Adipocyte (in vitro differentiated cells): ENCODE results near the gene TCF7L2.

Source experiments
- DNase-seq: peaks from one replicate; pipeline ENCODE4 v3.0.0-alpha.2; 2015; ENCODE audit warnings: low read depth
- H3K27me3 ChIP-seq: replicated peaks from 2 replicates; pipeline ENCODE4 v1.7.0; 2013; ENCODE audit warnings: mild to moderate bottlenecking, low read length, moderate library complexity; ENCODE audit not compliant: control insufficient read depth, insufficient read depth
- H3K36me3 ChIP-seq: 2 replicates; pipeline ENCODE4 v1.7.0; 2013; ENCODE audit warnings: low read length, mild to moderate bottlenecking, moderate library complexity; ENCODE audit not compliant: control insufficient read depth, insufficient read depth, severe bottlenecking
- H3K4me1 ChIP-seq: 2 replicates; pipeline ENCODE4 v1.7.0; 2013; ENCODE audit warnings: mild to moderate bottlenecking, low read length, moderate library complexity; ENCODE audit not compliant: control insufficient read depth, insufficient read depth
- H3K4me3 ChIP-seq: 2 replicates; pipeline ENCODE4 v1.7.0; 2013; ENCODE audit warnings: mild to moderate bottlenecking, low read length, moderate library complexity
- H3K9ac ChIP-seq: 2 replicates; pipeline ENCODE4 v1.7.0; 2013; ENCODE audit warnings: mild to moderate bottlenecking, low read length, moderate library complexity
- H3K9me3 ChIP-seq: 2 replicates; pipeline ENCODE4 v1.7.0; 2013; ENCODE audit warnings: mild to moderate bottlenecking, low read length, moderate library complexity; ENCODE audit not compliant: control insufficient read depth

The TCF7L2 gene

DNA sequence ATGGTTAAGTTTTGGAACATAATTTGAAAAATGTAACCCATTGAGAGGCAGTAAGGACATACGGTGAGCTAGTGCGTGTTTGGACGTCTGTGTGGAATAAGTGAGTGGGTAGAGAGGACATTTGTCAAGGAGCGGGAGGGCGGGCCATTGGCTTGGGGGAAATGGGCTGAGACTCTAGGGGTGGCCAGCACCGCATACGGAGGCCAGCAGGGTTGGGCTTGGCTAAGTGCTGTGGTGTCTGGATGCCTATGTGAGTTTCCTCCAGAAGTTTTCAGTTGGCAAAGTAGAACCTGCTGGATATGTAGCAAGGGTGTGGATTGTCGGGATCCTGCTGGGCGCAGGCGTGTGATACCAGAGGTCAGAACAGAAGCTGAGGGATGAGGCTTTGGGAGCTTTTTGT is 103.0 kb downstream of the TCF7L2 start:
- H3K9me3 ChIP-seq: no peaks in the 10 kb centered on the region
- DNase-seq: no peak
- H3K4me1 ChIP-seq: peaks cover 67% of the 10 kb centered on the region
- H3K4me3 ChIP-seq: no peak overlapping the region
- peaks cover 19% of the 10 kb centered on the region for H3K36me3 ChIP-seq
- H3K27me3 ChIP-seq: no peaks in the 10 kb centered on the region
- H3K9ac ChIP-seq: peak overlapping the region; percentile 39

DNA sequence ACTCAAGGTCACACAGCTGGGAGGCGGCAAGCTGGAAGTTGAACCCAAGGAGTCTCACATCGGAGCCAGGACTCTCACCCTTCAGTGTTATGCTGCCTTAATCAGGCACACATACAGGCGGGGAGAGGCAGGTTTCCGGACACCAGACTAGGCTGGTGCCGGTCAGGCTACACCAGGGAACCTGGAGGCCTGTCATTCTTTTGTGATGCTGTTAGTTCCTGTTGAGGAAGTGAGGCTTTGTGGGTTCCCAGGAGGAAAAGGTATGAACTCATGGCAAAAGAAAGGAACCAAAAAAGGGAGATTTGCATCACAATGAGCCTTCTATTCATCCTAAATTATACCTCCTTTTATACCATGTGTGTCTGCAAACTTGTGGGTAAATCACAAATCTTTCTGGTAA is 103.8 kb downstream of the TCF7L2 start:
- Histone ChIP-seq H3K9ac (no peak overlapping the region), H3K4me1 (peaks cover 67% of the 10 kb centered on the region), H3K9me3 (no peaks in the 10 kb centered on the region), H3K36me3 (peaks cover 19% of the 10 kb centered on the region), H3K4me3 (no peak overlapping the region), H3K27me3 (no peaks in the 10 kb centered on the region)
- DNase-seq: no peak

DNA sequence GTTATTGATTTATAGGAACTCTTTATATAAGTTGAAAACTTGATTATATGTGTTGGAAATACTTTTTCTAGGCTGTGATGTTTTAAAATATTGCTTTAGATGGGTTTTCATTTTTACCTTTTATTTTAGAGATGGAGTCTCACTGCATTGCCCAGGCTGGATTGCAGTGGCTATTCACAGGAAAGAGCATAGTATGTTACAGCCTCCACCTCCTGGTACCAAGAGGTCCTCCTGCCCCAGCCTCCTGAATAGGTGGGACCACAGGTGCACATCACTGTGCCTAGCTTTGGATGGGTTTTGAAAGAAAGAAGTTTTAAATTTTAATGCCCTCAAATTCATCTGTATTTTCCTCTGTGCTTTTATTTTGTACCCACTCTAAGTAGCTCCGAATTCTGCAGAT is 105.4 kb downstream of the TCF7L2 start:
- H3K4me1 ChIP-seq: peaks cover 80% of the 10 kb centered on the region
- H3K36me3 ChIP-seq: peaks cover 5% of the 10 kb centered on the region
- no peak overlapping the region for H3K4me3 ChIP-seq
- no peak for DNase-seq
- H3K27me3 ChIP-seq: no peaks in the 10 kb centered on the region
- no peaks in the 10 kb centered on the region for H3K9me3 ChIP-seq
- no peak overlapping the region for H3K9ac ChIP-seq

DNA sequence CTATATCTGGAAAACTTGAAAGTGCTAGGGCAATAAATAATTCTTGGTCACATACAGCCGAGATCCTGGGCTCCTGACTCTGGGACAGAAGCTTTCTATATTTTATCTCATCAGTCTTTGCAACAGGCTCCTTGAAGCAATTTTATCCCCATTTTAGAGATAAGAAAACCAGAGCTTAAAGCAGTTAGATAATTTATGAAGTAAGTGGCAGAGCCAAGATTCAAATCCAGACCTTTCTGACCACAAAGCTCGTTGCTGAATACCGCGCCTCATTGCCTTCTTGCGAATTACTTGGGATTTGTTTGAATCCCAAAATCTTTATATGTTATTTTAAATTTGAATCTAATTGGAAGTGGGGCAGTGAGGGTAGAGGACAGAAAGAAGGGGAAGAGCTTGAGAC is 106.0 kb downstream of the TCF7L2 start:
- Histone ChIP-seq H3K9me3 (no peaks in the 10 kb centered on the region), H3K27me3 (no peaks in the 10 kb centered on the region), H3K9ac (peak overlapping the region; percentile 73), H3K4me1 (peaks cover 85% of the 10 kb centered on the region), H3K36me3 (no peaks in the 10 kb centered on the region), H3K4me3 (peak overlapping the region; percentile 12)
- no peak for DNase-seq

DNA sequence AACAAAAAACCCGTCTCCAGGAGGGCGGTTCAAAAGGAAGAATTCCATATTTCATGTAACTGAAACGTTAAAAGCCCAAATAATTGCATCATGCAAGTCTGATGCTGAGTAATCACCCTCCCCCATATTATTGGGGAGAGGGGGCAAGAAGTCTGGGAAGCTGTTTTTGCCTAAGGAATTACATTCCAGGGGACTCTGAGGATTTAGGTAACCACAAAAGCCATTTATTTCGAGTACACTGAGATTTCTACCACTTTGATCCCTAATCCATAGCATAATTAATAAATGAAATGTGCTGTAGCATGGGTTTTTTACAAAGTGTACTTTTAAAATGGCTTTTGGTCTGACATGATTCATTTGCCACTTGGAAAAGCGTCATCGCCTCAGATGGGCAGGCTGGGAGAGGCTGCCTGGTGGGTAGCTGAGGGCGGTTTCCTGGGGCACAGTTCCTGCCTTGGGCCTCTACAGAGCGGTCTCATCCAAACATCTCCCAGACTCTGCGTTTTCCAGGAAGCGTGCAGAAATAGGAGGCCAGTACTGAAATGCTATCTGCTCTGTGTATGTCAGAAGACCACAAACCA is 106.5 kb downstream of the TCF7L2 start:
- DNase-seq: peak; percentile 80
- Histone ChIP-seq H3K9me3 (no peaks in the 10 kb centered on the region), H3K4me3 (peak overlapping the region; percentile 12), H3K36me3 (no peaks in the 10 kb centered on the region), H3K9ac (peak overlapping the region; percentile 73), H3K27me3 (no peaks in the 10 kb centered on the region), H3K4me1 (peaks cover 85% of the 10 kb centered on the region)

- Histone ChIP-seq H3K4me1 (peaks cover 81% of the 10 kb centered on the region), H3K36me3 (no peaks in the 10 kb centered on the region), H3K27me3 (no peaks in the 10 kb centered on the region), H3K9ac (peak overlapping the region; percentile 91), H3K4me3 (peak overlapping the region; percentile 74), H3K9me3 (no peaks in the 10 kb centered on the region)
- DNase-seq: peak; percentile 50
Measured at GRCh38 chr10:113057948-113058522, 108.0 kb downstream of the TCF7L2 start.

DNA sequence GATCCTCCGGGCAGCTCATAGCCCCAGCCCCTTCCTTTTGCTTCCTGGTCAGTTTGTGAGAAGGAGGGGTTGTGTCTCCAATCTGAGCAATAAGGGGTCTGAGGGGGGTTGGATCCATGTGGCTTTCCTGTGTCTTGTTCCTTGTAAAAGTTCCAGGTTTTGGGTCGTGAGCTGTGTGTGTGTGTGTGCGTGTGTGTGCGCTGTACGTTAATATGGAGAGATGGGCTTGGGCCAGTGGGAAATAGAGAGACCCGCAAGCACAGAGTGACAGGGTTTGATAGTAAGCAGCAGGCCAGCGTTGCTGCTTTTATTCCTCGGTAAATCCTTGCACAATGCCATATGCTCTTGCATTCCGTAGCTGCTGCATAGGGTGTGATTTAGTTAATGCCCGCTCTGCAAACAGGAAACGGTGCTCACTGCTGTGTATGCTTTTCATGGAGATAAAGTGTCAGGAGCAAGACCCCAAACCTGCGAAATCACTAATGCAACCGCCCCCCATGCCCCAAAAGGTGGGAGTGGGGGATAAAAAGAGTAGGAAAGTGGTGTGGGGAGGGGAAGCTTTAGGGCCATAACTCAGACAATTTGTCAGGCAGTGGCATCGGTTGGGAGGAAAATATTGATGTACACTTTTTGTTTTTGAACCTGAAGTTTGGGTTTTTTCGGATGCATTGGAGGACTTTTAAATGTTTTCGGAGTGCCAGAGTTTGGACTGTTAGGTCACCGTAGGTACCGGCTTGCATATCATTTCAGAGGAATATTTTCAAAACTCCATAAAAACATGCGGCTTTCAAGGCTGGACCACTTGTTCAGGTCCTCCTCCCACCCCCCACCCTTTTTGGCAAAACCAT is 108.7 kb downstream of the TCF7L2 start:
- Histone ChIP-seq H3K36me3 (no peaks in the 10 kb centered on the region), H3K9me3 (no peaks in the 10 kb centered on the region), H3K27me3 (no peaks in the 10 kb centered on the region), H3K9ac (peak overlapping the region; percentile 91), H3K4me1 (peaks cover 80% of the 10 kb centered on the region), H3K4me3 (peak overlapping the region; percentile 74)
- peak; percentile 92 for DNase-seq

DNA sequence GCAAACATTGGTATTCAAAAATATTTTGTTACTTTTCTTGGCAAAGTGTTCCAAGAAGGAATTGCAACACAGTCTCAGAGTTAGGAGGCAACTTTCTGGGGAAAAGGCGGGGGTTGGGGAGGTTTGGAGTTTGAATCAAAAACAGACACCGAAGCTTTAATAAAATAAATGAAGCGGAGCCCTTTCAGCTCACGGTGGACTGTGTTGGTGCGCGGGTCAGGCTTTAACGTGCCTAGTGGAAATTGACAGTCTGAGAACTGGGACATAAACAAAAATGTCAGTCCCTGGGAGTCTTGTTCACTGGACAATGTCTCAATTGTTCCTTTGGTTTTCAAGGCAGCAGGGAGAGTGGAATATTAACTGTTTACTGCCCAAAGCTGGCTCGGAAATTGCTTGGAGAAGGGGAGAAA is 109.3 kb downstream of the TCF7L2 start:
- Histone ChIP-seq H3K4me1 (peaks cover 79% of the 10 kb centered on the region), H3K36me3 (no peaks in the 10 kb centered on the region), H3K4me3 (peak overlapping the region; percentile 74), H3K27me3 (no peaks in the 10 kb centered on the region), H3K9me3 (no peaks in the 10 kb centered on the region), H3K9ac (peak overlapping the region; percentile 91)
- peak; percentile 96 for DNase-seq

DNA sequence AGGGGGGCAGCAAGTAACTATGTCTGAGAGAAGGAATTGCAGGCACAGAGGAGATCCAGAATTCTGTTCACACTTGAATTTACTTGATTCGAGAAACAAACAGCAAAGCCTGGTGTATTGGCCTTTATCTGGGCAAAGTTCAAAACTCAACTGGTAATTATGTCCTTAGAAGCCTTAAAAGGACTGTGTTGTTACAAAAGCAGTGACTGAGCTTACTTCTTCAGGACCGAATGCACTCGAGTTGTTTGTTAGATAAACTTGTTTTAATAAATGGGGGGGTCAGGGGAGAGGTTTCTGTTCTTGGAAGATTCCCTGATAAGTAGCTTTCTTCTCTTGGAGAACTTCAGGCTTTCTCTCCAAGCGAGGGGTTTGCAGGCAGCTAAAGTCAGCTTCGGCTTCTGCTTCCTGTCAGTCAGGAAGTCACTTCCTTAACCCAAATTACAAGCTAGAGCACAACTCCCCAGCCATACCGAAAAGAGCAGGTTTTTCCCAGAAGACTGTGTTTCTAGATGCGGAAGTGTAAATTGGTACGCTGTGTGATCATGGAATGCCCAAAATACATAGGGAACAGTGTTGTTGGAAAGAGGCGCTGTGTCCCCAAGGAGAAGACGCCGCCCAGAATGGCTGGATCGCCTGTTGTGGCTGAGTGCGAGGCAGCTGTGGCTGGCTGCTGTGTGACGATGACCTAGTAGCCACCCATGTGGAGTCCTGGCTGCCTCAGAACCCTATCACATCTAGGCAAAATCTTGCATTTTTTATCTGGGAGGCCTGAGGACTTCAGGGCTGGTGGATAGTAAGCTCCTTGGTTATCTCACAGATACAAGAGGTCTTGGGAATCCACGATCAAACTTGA is 110.4 kb downstream of the TCF7L2 start:
- Histone ChIP-seq H3K9me3 (no peaks in the 10 kb centered on the region), H3K36me3 (no peaks in the 10 kb centered on the region), H3K4me3 (peak overlapping the region; percentile 74), H3K4me1 (peaks cover 85% of the 10 kb centered on the region), H3K9ac (peak overlapping the region; percentile 91), H3K27me3 (no peaks in the 10 kb centered on the region)
- DNase-seq: peak; percentile 24

GRCh38 chr10:113061054-113061430 is 111.0 kb downstream of the TCF7L2 start:
- peak overlapping the region; percentile 74 for H3K4me3 ChIP-seq
- peak overlapping the region; percentile 91 for H3K9ac ChIP-seq
- no peaks in the 10 kb centered on the region for H3K9me3 ChIP-seq
- DNase-seq: no peak
- no peaks in the 10 kb centered on the region for H3K27me3 ChIP-seq
- peaks cover 86% of the 10 kb centered on the region for H3K4me1 ChIP-seq
- H3K36me3 ChIP-seq: no peaks in the 10 kb centered on the region

DNA sequence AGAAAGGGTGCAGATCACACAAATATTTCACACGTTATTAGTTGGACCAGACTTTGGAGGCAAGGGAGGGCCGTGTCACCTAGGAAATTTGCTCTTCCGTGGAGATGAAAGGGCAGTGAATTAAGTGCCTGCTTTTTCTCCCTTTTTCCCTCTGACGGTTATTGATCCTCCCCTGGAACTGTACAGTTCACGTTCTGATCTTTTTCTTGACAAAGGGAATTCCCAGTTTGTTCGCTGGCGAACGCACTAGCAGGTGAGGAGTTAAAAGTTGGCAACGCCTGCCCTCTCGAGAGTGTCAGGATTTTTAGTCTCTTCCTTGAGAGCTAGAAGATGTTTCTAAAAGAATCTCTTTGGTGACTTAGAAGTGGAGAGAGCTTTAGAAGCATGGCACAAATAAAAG is 111.5 kb downstream of the TCF7L2 start:
- H3K4me1 ChIP-seq: peaks cover 85% of the 10 kb centered on the region
- H3K9ac ChIP-seq: peak overlapping the region; percentile 91
- DNase-seq: no peak
- H3K4me3 ChIP-seq: no peak overlapping the region
- H3K9me3 ChIP-seq: no peaks in the 10 kb centered on the region
- no peaks in the 10 kb centered on the region for H3K27me3 ChIP-seq
- H3K36me3 ChIP-seq: no peaks in the 10 kb centered on the region
